K562 (cell line): ENCODE data around the gene ANKRD33. TPM values are rescaled to one million over a fixed set of nuclear protein-coding genes. Genes with fewer than 3 reads are reported as not detected.
A peak's percentile ranks its signal among the peaks of the same experiment; 100 is the strongest.

Experiments used
- ATAC-seq: fragments of 200-7000 bp; cut with Tn5 transposase; 3 replicates; pipeline ENCODE4 v1.9.1; 2020; ENCODE audit warnings: moderate library complexity
- BruUV-seq: library from RNA; stranded (reverse); fragments of 400-500 nt; replicated peaks from 2 replicates; lab custom pipeline; 2021; lab: Mats Ljungman, UMichigan
- CTCF ChIA-PET: fragments of 300-600 bp; formaldehyde crosslinking; extraction: SDS; loops from one replicate; lab custom pipeline; 2021; ENCODE audit warnings: low intra/inter-chr PET ratio; lab: Yijun Ruan, JAX
- POLR2A ChIA-PET: fragments of 300-600, 350-650 bp; sonication (Branson Sonifier 250); formaldehyde crosslinking; extraction: SDS; loops from one replicate; lab custom pipeline; 2021; ENCODE audit warnings: antibody characterized with exemption, inconsistent platforms; lab: Yijun Ruan, JAX
- DNase-seq, 4 experiments: peaks; one replicate each; pipeline versions ENCODE4 v3.0.0 to v3.0.0-alpha.2; 2011 to 2018; ENCODE audit warnings: low spot score in 3 of 4, mixed read lengths in 3 of 4; ENCODE audit errors: extremely low read depth in 1 of 4
- FAIRE-seq: peaks from 2 replicates; lab custom pipeline; 2011; peaks lifted over from hg19 to GRCh38; lab: Jason Lieb, UNC
- H2AFZ ChIP-seq: 2 replicates; pipeline ENCODE4 v1.6.0; 2011; ENCODE audit warnings: low read depth, low read length, control low read depth, inconsistent platforms
- H3K27ac ChIP-seq: fragments of 200-600 bp; 3 replicates; pipeline ENCODE4 v1.8.0; 2011; ENCODE audit warnings: low read depth, mild to moderate bottlenecking, control low read depth, inconsistent platforms, low read length, moderate library complexity, mixed read lengths; ENCODE audit errors: extremely low read depth
- H3K27me3 ChIP-seq, 2 experiments: fragments of 300-600 bp in 1 of 2; 2 replicates in 1 of 2; 3 replicates in 1 of 2; pipeline versions ENCODE4 v1.6.0 to v1.8.0; 2011; ENCODE audit warnings: inconsistent platforms in 2 of 2, low read length in 2 of 2, mild to moderate bottlenecking in 1 of 2, mixed read lengths in 1 of 2, moderate library complexity in 1 of 2; ENCODE audit not compliant: control insufficient read depth in 2 of 2, insufficient read depth in 2 of 2
- H3K36me3 ChIP-seq: fragments of 300-600 bp; 3 replicates; pipeline ENCODE4 v1.8.0; 2011; ENCODE audit warnings: mild to moderate bottlenecking, low read length, inconsistent platforms; ENCODE audit not compliant: control insufficient read depth, insufficient read depth
- H3K4me1 ChIP-seq, 2 experiments: fragments of 200-600 bp in 1 of 2; replicated peaks in 1 of 2; 2 replicates in 1 of 2; 3 replicates in 1 of 2; pipeline versions ENCODE4 v1.5.1 to v1.8.0; 2011; ENCODE audit warnings: inconsistent platforms in 2 of 2, low read length in 2 of 2, mild to moderate bottlenecking in 1 of 2, mixed read lengths in 1 of 2, moderate library complexity in 1 of 2; ENCODE audit not compliant: control insufficient read depth in 2 of 2, insufficient read depth in 2 of 2
- H3K4me2 ChIP-seq: 2 replicates; pipeline ENCODE4 v1.6.1; 2011; ENCODE audit warnings: low read length, control low read depth, inconsistent platforms, mixed read lengths; ENCODE audit not compliant: insufficient read depth
- H3K4me3 ChIP-seq: fragments of 200-600 bp; sonication (generic), shearing (Covaris generic); 2 replicates; pipeline ENCODE4 v1.5.1; 2016; ENCODE audit warnings: control low read depth, inconsistent platforms
- H3K79me2 ChIP-seq: fragments of 200-600 bp; 3 replicates; pipeline ENCODE4 v1.8.0; 2011; ENCODE audit warnings: low read length, inconsistent platforms; ENCODE audit not compliant: control insufficient read depth, insufficient read depth
- H3K9ac ChIP-seq, 2 experiments: 2 replicates each; pipeline versions ENCODE4 v1.6.0 to v1.6.1; 2011; ENCODE audit warnings: low read depth in 2 of 2, low read length in 2 of 2, control low read depth in 1 of 2, inconsistent platforms in 1 of 2, mild to moderate bottlenecking in 1 of 2, mixed read lengths in 1 of 2; ENCODE audit not compliant: insufficient read depth in 1 of 2
- H3K9me1 ChIP-seq: one replicate; pipeline ENCODE4 v1.6.0; 2011; ENCODE audit warnings: inconsistent platforms, mild to moderate bottlenecking, low read length, moderate library complexity; ENCODE audit not compliant: control insufficient read depth, insufficient read depth
- H3K9me3 ChIP-seq: replicated peaks from 2 replicates; pipeline ENCODE4 v1.5.1; 2011; ENCODE audit warnings: low read depth, low read length, inconsistent platforms; ENCODE audit not compliant: control insufficient read depth, insufficient read depth
- H4K20me1 ChIP-seq: replicated peaks from 2 replicates; pipeline ENCODE4 v1.6.1; 2011; ENCODE audit warnings: low read length, inconsistent platforms, mixed read lengths; ENCODE audit not compliant: control insufficient read depth, insufficient read depth
- DEAF1 ChIP-seq: fragments of 450-650 bp; formaldehyde crosslinking; IDR thresholded peaks from 2 replicates; pipeline ENCODE4 v1.4.0; 2020; ENCODE audit warnings: mild to moderate bottlenecking, moderate library complexity
- EP300 ChIP-seq: IDR thresholded peaks from 2 replicates; pipeline ENCODE4 v1.6.1; 2012; ENCODE audit warnings: low read length, improper control_type of control experiment
- FOXA3 ChIP-seq, 2 experiments: fragments of 450-650 bp in 1 of 2; sonication (generic) in 1 of 2; formaldehyde crosslinking; IDR thresholded peaks in 1 of 2; conservative IDR thresholded peaks in 1 of 2; 2 replicates each; pipeline versions ENCODE4 v1.4.0 to v1.8.0; 2020 to 2022; ENCODE audit warnings: mild to moderate bottlenecking in 2 of 2, missing genetic modification reagents in 1 of 2
- HMBOX1 ChIP-seq: sonication (generic); IDR thresholded peaks from 2 replicates; pipeline ENCODE4 v1.6.1; 2016
- JUN ChIP-seq, 2 experiments: sonication (generic) in 1 of 2; formaldehyde crosslinking in 1 of 2; IDR thresholded peaks; 2 replicates each; pipeline versions ENCODE4 v1.6.1 to v1.8.0; 2012 to 2022; ENCODE audit warnings: borderline replicate concordance in 2 of 2, mild to moderate bottlenecking in 2 of 2, improper control_type of control experiment in 1 of 2, low read depth in 1 of 2, low read length in 1 of 2, missing genetic modification reagents in 1 of 2
- KAT2B ChIP-seq: IDR thresholded peaks from one replicate; pipeline ENCODE4 v1.6.1; 2012; ENCODE audit warnings: low read depth, mild to moderate bottlenecking, control low read depth, inconsistent platforms, low read length, moderate library complexity
- MAZ ChIP-seq, 2 experiments: fragments of 450-650 bp in 1 of 2; sonication (generic) in 1 of 2; formaldehyde crosslinking; IDR thresholded peaks in 1 of 2; conservative IDR thresholded peaks in 1 of 2; 2 replicates each; pipeline versions ENCODE4 v1.4.0 to v1.5.0; 2020; ENCODE audit warnings: mild to moderate bottlenecking in 1 of 2, missing genetic modification reagents in 1 of 2
- MYNN ChIP-seq, 2 experiments: sonication (generic); formaldehyde crosslinking in 1 of 2; IDR thresholded peaks; 2 replicates each; pipeline versions ENCODE4 v1.5.0 to v1.6.1; 2016 to 2020; ENCODE audit warnings: antibody characterized with exemption in 1 of 2, missing genetic modification reagents in 1 of 2
- PCBP1 ChIP-seq: fragments of 200-400 bp; formaldehyde crosslinking; IDR thresholded peaks from 2 replicates; pipeline ENCODE4 v1.6.1; 2018; ENCODE audit warnings: mild to moderate bottlenecking, low read depth, low read length; ENCODE audit not compliant: poor library complexity, severe bottlenecking
- SMC3 ChIP-seq: conservative IDR thresholded peaks from 2 replicates; pipeline ENCODE4 v1.6.1; 2011; ENCODE audit warnings: low read depth, low read length, improper control_type of control experiment; ENCODE audit not compliant: insufficient read depth
- THAP12 ChIP-seq: fragments of 250-450 bp; sonication (Bioruptor Pico); IDR thresholded peaks from 2 replicates; pipeline ENCODE4 v1.9.0; 2021; ENCODE audit warnings: mild to moderate bottlenecking, inconsistent platforms
- ZBTB1 ChIP-seq: sonication (generic); formaldehyde crosslinking; IDR thresholded peaks from 2 replicates; pipeline ENCODE4 v1.8.1; 2023; ENCODE audit warnings: missing genetic modification reagents, low read depth, mild to moderate bottlenecking, borderline replicate concordance
- ZKSCAN3 ChIP-seq: fragments of 250-450 bp; sonication (Bioruptor Pico); IDR thresholded peaks from 2 replicates; pipeline ENCODE4 v1.4.0; 2020
- ZKSCAN8 ChIP-seq: fragments of 200-800 bp; sonication (Bioruptor generic); IDR thresholded peaks from 2 replicates; pipeline ENCODE4 v1.6.1; 2016; ENCODE audit warnings: missing genetic modification characterization, missing compliant biosample characterization
- ZNF354B ChIP-seq: fragments of 250-450 bp; sonication (Bioruptor Pico); IDR thresholded peaks from 2 replicates; pipeline ENCODE4 v1.4.0; 2020
- ZNF586 ChIP-seq: fragments of 450-650 bp; formaldehyde crosslinking; conservative IDR thresholded peaks from 2 replicates; pipeline ENCODE4 v1.4.0; 2020; ENCODE audit warnings: mild to moderate bottlenecking, moderate library complexity
- WGBS: fragments of 100-300 bp; shearing (Covaris generic); methylation state at CpG from one replicate; pipeline ENCODE4 v1.1.6; 2016; ENCODE audit warnings: low coverage, mixed read lengths; ENCODE audit not compliant: insufficient coverage; ENCODE audit errors: missing lambda C conversion rate; 5-methylcytosine and 5-hydroxymethylcytosine counted together
- in situ Hi-C: fragments of 300-500 bp; cut with MboI; formaldehyde crosslinking; loops from 4 replicates; pipeline ENCODE4 v1.15.0; 2018; ENCODE audit warnings: inconsistent platforms, mixed read lengths
- intact Hi-C: fragments of 100-400 bp; cut with micrococcal nuclease; formaldehyde crosslinking; loops from 2 replicates; pipeline ENCODE4 v1.14.2; 2022
- polyA plus RNA-seq, 8 experiments: library from polyadenylated mRNA; depleted of rRNA in 4 of 8; stranded (reverse) in 5 of 8; unstranded in 3 of 8; fragments of >200 nt; fragmentation: Nextera tagmentation in 2 of 8; fragmentation: Illumina TruSeq in 1 of 8; extraction: Ambion mirVana in 2 of 8; extraction: Trizol in 1 of 8; gene quantifications; 2 replicates each; pipeline versions ENCODE4 v1.2.1 to v1.2.3, GENCODE V29; 2011 to 2014; ENCODE audit warnings: inconsistent platforms in 1 of 8, missing spikeins in 1 of 8
- total RNA-seq, 7 experiments: library from RNA; depleted of rRNA in 6 of 7; stranded (reverse); fragments of >200 nt in 6 of 7; fragmentation: Illumina TruSeq in 2 of 7; extraction: Trizol in 2 of 7; gene quantifications; 2 replicates each; pipeline versions ENCODE4 v1.2.1 to v1.2.3, GENCODE V29; 2011 to 2021; ENCODE audit warnings: low replicate concordance in 1 of 7

ANKRD33 gene
- total and polyA plus RNA-seq, 9 of the 15 experiments (the other 6 are each of a cell fraction or from before 2014, with no cell fraction given): 0.04 to 0.11 (median 0.07) TPM; not detected in 4

- ATAC-seq (peak; percentile 80), DNase-seq (peak; percentile 48 to 79 (median 61)), FAIRE-seq (peak; percentile 79)
- Histone ChIP-seq H3K36me3 (no peaks in the 10 kb centered on the region), H2AFZ (peak overlapping the region; percentile 88), H3K9me1 (no peaks in the 10 kb centered on the region), H3K4me1 (peaks cover 30 to 34% of the 10 kb centered on the region in 2 experiments), H3K27me3 (no peaks in the 10 kb centered on the region), H3K4me3 (no peak overlapping the region), H3K79me2 (no peaks in the 10 kb centered on the region), H4K20me1 (peaks cover 2% of the 10 kb centered on the region; the same call in 1 of the 2 replicates), H3K4me2 (peak overlapping the region; percentile 61), H3K9ac (peak overlapping the region in 1 of 2 experiments; percentile 66; a peak in 2 of 4 replicates), H3K27ac (peak overlapping the region; percentile 92), H3K9me3 (no peaks in the 10 kb centered on the region; the same call in 1 of the 2 replicates)
- ChIA-PET POLR2A (interaction anchor here (0.6 to 1.6 kb wide), 5 partner anchors 9 to 541 kb away, joined by 3 to 6 read pairs (median 4); no protein-coding TSS in a partner anchor), CTCF (interaction anchor here (0.7 to 2.6 kb wide), 4 partner anchors 44 to 97 kb away, joined by 3 to 12 read pairs (median 3); no protein-coding TSS in a partner anchor)
- WGBS: 44% methylated on average over 2 of the region's 2 CpGs
- intact Hi-C loops: loop anchor here (1.0 kb wide), 1 partner anchor 54 kb away; no protein-coding TSS in a partner anchor
- in situ Hi-C loops: no loop called here
- BruUV-seq: no TSS peak
- no peak for TF ChIP-seq KAT2B
- TF ChIP-seq SMC3: peak; percentile 37
- no peak for TF ChIP-seq MYNN (IDR thresholded peaks at IDR 0.05)
- TF ChIP-seq MYNN (CRISPR knock-in tag; IDR thresholded peaks at IDR 0.05): no peak
- TF ChIP-seq ZKSCAN8 (CRISPR knock-in tag): no peak
- peak; percentile 50 for TF ChIP-seq DEAF1
- 0 out of 2 replicates have a peak, but pooled peaks have one; percentile 32 for TF ChIP-seq ZNF354B (CRISPR knock-in tag)
- TF ChIP-seq ZKSCAN3: no peak
- TF ChIP-seq THAP12: no peak
- no peak for TF ChIP-seq PCBP1
- TF ChIP-seq MAZ (CRISPR knock-in tag; conservative IDR thresholded peaks at IDR 0.05 in 1 of 2, IDR thresholded peaks at IDR 0.05 in 1 of 2): 0 out of 4 replicates have a peak, but pooled peaks of 1 of the 2 experiments have one; percentile 20
- TF ChIP-seq FOXA3 (CRISPR knock-in tag; conservative IDR thresholded peaks at IDR 0.05 in 1 of 2, IDR thresholded peaks at IDR 0.05 in 1 of 2): 0 out of 4 replicates have a peak, but pooled peaks of 1 of the 2 experiments have one; percentile 26
- TF ChIP-seq HMBOX1: peak; percentile 64; the same call in 1 of the 2 replicates
- TF ChIP-seq EP300: peak; percentile 12; the same call in 1 of the 2 replicates
- TF ChIP-seq ZBTB1 (CRISPR knock-in tag): no peak
- 0 out of 2 replicates have a peak, but pooled peaks have one; percentile 24 for TF ChIP-seq ZNF586 (CRISPR knock-in tag)
- TF ChIP-seq JUN (IDR thresholded peaks at IDR 0.05; ENCODE audit: borderline replicate concordance, low read depth, low read length): no peak
- TF ChIP-seq JUN (CRISPR knock-in tag; IDR thresholded peaks at IDR 0.05; ENCODE audit: borderline replicate concordance): no peak
Measured at GRCh38 chr12:51926718-51927117, 38.8 kb downstream of the ANKRD33 start.
